ENCODE data around the gene PCLO.
"Not testable (repeated sequence)": the region's sequence is repeated elsewhere in the genome, so short reads cannot be mapped to it uniquely, and the experiment has no call there.

The PCLO gene

DNA sequence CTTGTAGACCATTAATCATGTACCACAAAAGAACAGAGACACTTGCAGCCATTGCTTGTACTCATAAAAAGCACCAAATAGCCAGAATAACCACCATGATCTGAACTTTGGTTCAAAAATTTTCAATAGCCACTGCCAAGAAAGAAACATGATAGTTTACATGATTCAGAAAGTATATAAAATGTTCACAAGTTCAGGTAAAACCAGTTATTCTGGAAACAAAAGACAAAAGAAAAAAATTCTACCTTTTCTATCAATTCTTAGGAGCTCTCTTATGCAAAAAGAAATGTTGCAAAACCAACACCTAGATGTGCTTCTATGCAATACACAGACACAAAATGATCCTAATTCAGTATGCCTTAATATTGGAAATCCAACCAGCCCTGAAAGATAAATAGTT, 108.7 kb downstream of the PCLO start:
- Mint-ChIP-seq H3K4me3 (no peak overlapping the region), H3K4me1 (ENCODE audit: low read depth) (no peaks in the 10 kb centered on the region), H3K27ac (no peak overlapping the region), H3K36me3 (ENCODE audit: low read depth) (no peaks in the 10 kb centered on the region), H3K27me3 (no peaks in the 10 kb centered on the region), H3K9me3 (peaks cover 4% of the 10 kb centered on the region)
- DNase-seq: no peak

GRCh38 chr7:83040484-83040883, 122.2 kb downstream of the PCLO start:
- no peaks in the 10 kb centered on the region for H3K4me1 Mint-ChIP-seq (ENCODE audit: low read depth)
- H3K27ac Mint-ChIP-seq: no peak overlapping the region
- no peaks in the 10 kb centered on the region for H3K36me3 Mint-ChIP-seq (ENCODE audit: low read depth)
- H3K9me3 Mint-ChIP-seq: peaks cover 5% of the 10 kb centered on the region
- H3K27me3 Mint-ChIP-seq: no peaks in the 10 kb centered on the region
- H3K4me3 Mint-ChIP-seq: no peak overlapping the region
- no peak for DNase-seq

DNA sequence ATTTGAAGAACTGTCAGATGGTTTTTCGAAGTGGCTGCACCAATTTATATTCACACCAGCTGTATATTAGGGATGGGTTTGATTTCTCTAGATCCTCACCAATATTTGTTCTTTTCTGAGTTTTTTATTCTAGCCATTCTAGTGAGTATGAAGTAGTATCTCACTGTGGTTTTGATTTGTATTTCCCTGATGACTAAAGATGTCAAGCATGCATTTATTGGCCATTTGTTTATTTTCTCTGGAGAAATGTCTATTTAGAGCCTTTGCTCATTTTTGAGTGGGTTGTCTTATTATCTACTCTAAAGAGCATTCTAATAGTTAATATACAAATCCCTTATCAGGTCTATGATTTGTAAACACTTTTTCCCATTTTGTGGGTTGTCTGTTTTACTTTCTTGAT, 123.9 kb downstream of the PCLO start:
- peaks cover 5% of the 10 kb centered on the region for H3K9me3 Mint-ChIP-seq
- no peak for DNase-seq
- no peaks in the 10 kb centered on the region for H3K4me1 Mint-ChIP-seq (ENCODE audit: low read depth)
- H3K4me3 Mint-ChIP-seq: no peak overlapping the region
- H3K27ac Mint-ChIP-seq: no peak overlapping the region
- no peaks in the 10 kb centered on the region for H3K27me3 Mint-ChIP-seq
- H3K36me3 Mint-ChIP-seq (ENCODE audit: low read depth): no peaks in the 10 kb centered on the region

DNA sequence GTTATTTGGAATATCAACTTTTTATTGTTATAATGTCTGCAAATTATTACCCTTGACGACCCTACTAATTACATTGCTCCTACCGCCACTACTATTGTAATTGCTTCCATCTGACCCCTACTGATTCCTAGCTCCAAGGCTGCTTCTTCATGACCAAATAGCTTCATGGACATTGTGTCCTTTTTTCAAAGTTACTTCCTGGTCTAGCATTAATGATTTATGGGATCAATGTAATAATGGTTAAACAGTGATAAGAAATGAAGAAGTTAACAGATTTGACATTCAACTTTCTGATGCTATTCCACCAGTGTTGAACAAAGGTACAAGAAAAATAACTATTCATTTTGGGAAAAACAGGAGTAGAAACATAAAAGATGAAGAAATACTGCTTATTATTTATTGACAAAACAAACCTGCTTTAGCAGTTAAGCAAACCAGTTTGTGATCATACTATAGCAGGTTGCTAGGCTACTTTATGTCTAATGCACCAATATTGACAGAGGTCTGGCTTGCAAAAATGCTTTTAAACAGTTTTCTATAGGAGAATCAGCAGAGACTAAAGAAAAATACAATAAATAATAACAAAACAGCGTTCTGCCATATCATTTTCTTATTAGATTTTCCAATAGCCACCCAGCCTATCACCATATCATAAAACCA, 125.8 kb downstream of the PCLO start:
- no peak for DNase-seq
- peaks cover 6% of the 10 kb centered on the region for H3K9me3 Mint-ChIP-seq
- H3K27me3 Mint-ChIP-seq: no peaks in the 10 kb centered on the region
- no peaks in the 10 kb centered on the region for H3K4me1 Mint-ChIP-seq (ENCODE audit: low read depth)
- H3K27ac Mint-ChIP-seq: no peak overlapping the region
- no peak overlapping the region for H3K4me3 Mint-ChIP-seq
- H3K36me3 Mint-ChIP-seq (ENCODE audit: low read depth): no peaks in the 10 kb centered on the region

DNA sequence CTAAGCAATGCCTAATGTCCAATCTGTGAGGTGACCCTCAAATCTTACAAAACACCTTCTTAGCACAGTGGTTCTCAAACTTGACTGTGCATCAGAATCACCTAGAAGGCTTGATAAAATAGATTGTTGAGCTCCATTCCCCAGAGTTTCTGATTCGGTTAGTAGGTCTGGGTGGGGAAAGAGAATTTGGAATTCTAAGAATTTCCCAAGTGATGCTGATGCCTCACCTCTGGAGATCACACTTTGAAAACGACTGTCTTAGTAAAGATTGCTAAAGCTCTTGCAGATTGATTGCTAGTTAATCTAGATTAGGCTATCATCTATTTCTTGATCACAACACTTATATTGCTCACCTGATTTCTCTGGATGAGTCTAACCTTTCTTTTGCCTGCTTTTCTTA, 126.6 kb downstream of the PCLO start:
- Mint-ChIP-seq H3K4me1 (ENCODE audit: low read depth) (no peaks in the 10 kb centered on the region), H3K36me3 (ENCODE audit: low read depth) (no peaks in the 10 kb centered on the region), H3K9me3 (peaks cover 11% of the 10 kb centered on the region), H3K27me3 (no peaks in the 10 kb centered on the region), H3K4me3 (no peak overlapping the region), H3K27ac (no peak overlapping the region)
- DNase-seq: no peak

DNA sequence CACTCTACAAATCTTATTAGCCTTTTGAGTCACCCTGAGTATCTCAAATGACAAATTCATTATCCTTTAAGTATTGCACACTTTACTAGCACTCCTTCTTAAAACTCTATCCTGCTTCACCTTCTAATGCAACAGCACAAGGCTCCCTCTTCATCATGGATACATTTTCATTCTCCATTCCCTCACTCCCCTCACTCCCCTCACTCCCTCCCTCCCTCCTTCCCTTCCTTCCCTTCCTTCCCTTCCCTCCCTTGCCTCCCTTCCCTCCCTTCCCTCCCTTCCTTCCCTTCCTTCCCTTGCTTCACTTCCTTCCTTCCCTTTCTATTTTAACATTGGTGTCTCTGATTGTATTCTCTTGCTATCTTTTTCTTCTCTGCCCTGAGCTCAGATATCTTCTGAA, 130.5 kb downstream of the PCLO start:
- no peak for DNase-seq
- no peaks in the 10 kb centered on the region for H3K27me3 Mint-ChIP-seq
- no peak overlapping the region for H3K4me3 Mint-ChIP-seq
- no peak overlapping the region for H3K27ac Mint-ChIP-seq
- peaks cover 8% of the 10 kb centered on the region for H3K9me3 Mint-ChIP-seq
- H3K36me3 Mint-ChIP-seq (ENCODE audit: low read depth): no peaks in the 10 kb centered on the region
- H3K4me1 Mint-ChIP-seq (ENCODE audit: low read depth): no peaks in the 10 kb centered on the region

GRCh38 chr7:83023817-83024665, 138.6 kb downstream of the PCLO start:
- not testable (repeated sequence) for H3K27ac Mint-ChIP-seq; H3K4me3 Mint-ChIP-seq; H3K4me1 Mint-ChIP-seq (ENCODE audit: low read depth); H3K27me3 Mint-ChIP-seq; DNase-seq; H3K36me3 Mint-ChIP-seq (ENCODE audit: low read depth); H3K9me3 Mint-ChIP-seq

DNA sequence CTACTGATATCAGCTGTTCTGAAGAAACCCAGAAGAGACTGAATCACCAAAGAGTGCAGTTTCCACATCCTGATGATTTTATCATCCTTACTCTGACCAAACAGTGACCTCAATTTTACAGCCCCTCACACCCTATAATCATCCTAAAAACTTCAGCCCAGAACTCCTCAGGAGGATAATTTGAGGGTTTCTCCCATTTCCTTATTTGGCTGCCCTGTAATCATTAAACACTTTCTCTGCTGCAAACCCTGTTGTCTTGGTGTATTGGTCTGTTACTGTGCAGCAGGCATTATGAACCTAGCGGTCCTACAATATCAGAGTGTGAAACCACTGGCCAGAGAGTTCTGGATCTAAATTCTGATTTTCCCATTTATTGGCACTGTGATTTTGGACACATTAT, 141.7 kb downstream of the PCLO start:
- Mint-ChIP-seq H3K9me3 (peaks cover 8% of the 10 kb centered on the region), H3K36me3 (ENCODE audit: low read depth) (no peaks in the 10 kb centered on the region), H3K4me1 (ENCODE audit: low read depth) (no peaks in the 10 kb centered on the region), H3K27ac (no peak overlapping the region), H3K4me3 (no peak overlapping the region), H3K27me3 (no peaks in the 10 kb centered on the region)
- no peak for DNase-seq

DNA sequence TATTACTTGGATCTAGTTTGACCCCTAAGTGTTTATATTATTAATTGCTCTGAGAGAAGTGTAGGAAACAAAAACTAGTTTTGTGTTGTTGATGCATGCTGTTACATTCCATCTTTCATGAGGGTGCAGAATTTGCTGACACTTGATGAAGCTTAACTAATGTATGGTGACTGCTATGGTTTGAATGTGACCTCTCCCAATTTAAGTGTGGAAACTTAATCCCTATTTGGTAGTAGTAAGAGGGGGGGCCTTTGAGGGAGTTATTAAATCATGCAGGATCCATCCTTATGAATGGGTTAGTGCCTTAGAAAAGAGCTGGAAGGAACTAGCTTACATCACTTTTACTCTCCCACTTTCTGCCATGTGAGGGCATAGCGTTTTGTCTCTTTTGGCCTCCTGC, 142.5 kb downstream of the PCLO start:
- no peak for DNase-seq
- Mint-ChIP-seq H3K36me3 (ENCODE audit: low read depth) (no peaks in the 10 kb centered on the region), H3K27ac (no peak overlapping the region), H3K27me3 (no peaks in the 10 kb centered on the region), H3K9me3 (peaks cover 8% of the 10 kb centered on the region), H3K4me3 (no peak overlapping the region), H3K4me1 (ENCODE audit: low read depth) (no peaks in the 10 kb centered on the region)

DNA sequence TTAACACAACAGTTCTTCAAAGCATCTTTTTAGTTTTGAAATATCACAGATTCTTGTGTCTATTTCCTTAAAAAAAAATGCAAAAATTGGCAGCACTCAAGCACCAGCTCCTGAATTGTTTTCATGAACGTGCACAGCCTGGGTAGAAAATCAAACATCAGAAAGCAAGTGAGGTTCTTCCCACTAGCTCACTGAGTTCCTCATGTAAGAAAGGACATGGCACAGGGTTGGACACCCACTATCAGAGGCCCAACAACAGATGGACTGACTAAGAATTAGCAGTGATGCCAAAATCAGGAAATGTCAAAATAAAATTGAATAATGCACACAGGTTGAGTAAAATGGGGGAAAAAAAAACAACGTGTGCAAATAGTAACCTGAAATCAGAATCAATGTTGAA, 146.8 kb downstream of the PCLO start:
- peaks cover 6% of the 10 kb centered on the region for H3K9me3 Mint-ChIP-seq
- H3K4me1 Mint-ChIP-seq (ENCODE audit: low read depth): no peaks in the 10 kb centered on the region
- no peak overlapping the region for H3K27ac Mint-ChIP-seq
- no peaks in the 10 kb centered on the region for H3K36me3 Mint-ChIP-seq (ENCODE audit: low read depth)
- H3K27me3 Mint-ChIP-seq: no peaks in the 10 kb centered on the region
- DNase-seq: no peak
- no peak overlapping the region for H3K4me3 Mint-ChIP-seq

GRCh38 chr7:83014546-83014945, 148.1 kb downstream of the PCLO start:
- no peak overlapping the region for H3K27ac Mint-ChIP-seq
- H3K4me3 Mint-ChIP-seq: no peak overlapping the region
- H3K9me3 Mint-ChIP-seq: no peaks in the 10 kb centered on the region
- no peaks in the 10 kb centered on the region for H3K4me1 Mint-ChIP-seq (ENCODE audit: low read depth)
- H3K27me3 Mint-ChIP-seq: no peaks in the 10 kb centered on the region
- H3K36me3 Mint-ChIP-seq (ENCODE audit: low read depth): no peaks in the 10 kb centered on the region
- no peak for DNase-seq

GRCh38 chr7:83011954-83012353, 150.7 kb downstream of the PCLO start:
- H3K36me3 Mint-ChIP-seq (ENCODE audit: low read depth): no peaks in the 10 kb centered on the region

DNA sequence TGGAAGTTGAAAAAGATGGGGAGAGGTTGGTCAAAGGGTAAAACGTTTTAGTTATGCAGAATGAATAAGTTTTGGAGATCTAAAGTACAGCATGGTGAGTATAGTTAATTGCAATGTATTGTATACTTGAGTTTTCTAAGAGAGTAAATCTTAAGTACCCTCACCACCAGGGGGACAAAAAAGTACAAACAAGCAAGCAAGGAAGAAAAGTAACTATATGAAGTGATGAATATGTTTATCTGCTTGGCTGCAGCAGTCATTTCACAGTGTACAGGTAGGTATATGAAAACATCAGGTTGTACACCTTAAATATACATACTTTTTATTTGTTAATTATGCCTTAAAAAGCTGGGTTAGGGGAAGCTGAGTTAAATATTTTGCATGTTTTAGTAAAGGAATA, 157.3 kb downstream of the PCLO start:
- DNase-seq: no peak
- Mint-ChIP-seq H3K27ac (no peak overlapping the region), H3K9me3 (peaks cover 11% of the 10 kb centered on the region), H3K4me1 (ENCODE audit: low read depth) (no peaks in the 10 kb centered on the region), H3K36me3 (ENCODE audit: low read depth) (no peaks in the 10 kb centered on the region), H3K27me3 (no peaks in the 10 kb centered on the region), H3K4me3 (no peak overlapping the region)

More at GRCh38 chr7:83011954-83012353, 150.7 kb downstream of the PCLO start:
- Mint-ChIP-seq H3K27ac (no peak overlapping the region), H3K27me3 (no peaks in the 10 kb centered on the region), H3K4me1 (ENCODE audit: low read depth) (no peaks in the 10 kb centered on the region), H3K9me3 (no peaks in the 10 kb centered on the region), H3K4me3 (no peak overlapping the region)
- DNase-seq: no peak

GRCh38 chr7:83001362-83002040, 161.2 kb downstream of the PCLO start:
- H3K36me3 Mint-ChIP-seq (ENCODE audit: low read depth): no peaks in the 10 kb centered on the region
- no peak overlapping the region for H3K27ac Mint-ChIP-seq
- peaks cover 13% of the 10 kb centered on the region for H3K9me3 Mint-ChIP-seq
- H3K4me3 Mint-ChIP-seq: no peak overlapping the region
- no peak for DNase-seq
- no peaks in the 10 kb centered on the region for H3K27me3 Mint-ChIP-seq
- no peaks in the 10 kb centered on the region for H3K4me1 Mint-ChIP-seq (ENCODE audit: low read depth)

DNA sequence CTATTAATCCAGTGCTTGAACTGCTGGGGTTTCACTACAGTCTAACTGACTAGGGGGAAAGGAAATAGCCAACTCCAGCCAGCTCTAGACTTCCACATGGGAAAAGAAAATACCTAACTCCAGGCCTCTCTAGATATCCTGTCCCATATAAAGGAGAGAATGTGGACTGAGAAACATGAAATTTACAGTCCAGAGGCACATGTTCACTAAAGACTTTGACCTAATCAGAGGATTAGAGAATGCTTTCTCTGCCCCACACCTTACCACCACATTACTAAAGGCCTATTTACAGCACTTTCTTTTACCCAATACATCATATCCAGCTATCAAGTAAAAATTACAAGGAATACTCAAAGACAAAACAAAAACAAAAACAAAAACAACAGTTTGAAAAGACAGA, 164.2 kb downstream of the PCLO start:
- H3K9me3 Mint-ChIP-seq: peaks cover 4% of the 10 kb centered on the region
- no peak overlapping the region for H3K4me3 Mint-ChIP-seq
- H3K27ac Mint-ChIP-seq: no peak overlapping the region

More for the DNA sequence above, 164.2 kb downstream of the PCLO start:
- Mint-ChIP-seq H3K36me3 (ENCODE audit: low read depth) (no peaks in the 10 kb centered on the region), H3K27me3 (no peaks in the 10 kb centered on the region), H3K4me1 (ENCODE audit: low read depth) (no peaks in the 10 kb centered on the region)
- DNase-seq: no peak
